C4-2B (cell line): Measurements from ENCODE around the gene C9orf43.

Experiments used
- H3K27ac ChIP-seq: fragments of 450-650 bp; 2 replicates; pipeline ENCODE4 v1.5.1; 2017
- CTCF ChIP-seq: fragments of 450-650 bp; conservative IDR thresholded peaks from 2 replicates; pipeline ENCODE4 v1.5.1; 2017; ENCODE audit warnings: mild to moderate bottlenecking
- ZFX ChIP-seq: fragments of 450-650 bp; IDR thresholded peaks from 2 replicates; pipeline ENCODE4 v1.6.1; 2017

The C9orf43 gene

GRCh38 chr9:113369855-113370140 is 40.7 kb upstream of the C9orf43 start:
- TF ChIP-seq CTCF (no peak), ZFX (no peak)

GRCh38 chr9:113370806-113371325 is 39.7 kb upstream of the C9orf43 start:
- TF ChIP-seq CTCF (no peak), ZFX (no peak)
- H3K27ac ChIP-seq = no peak overlapping the region

More at GRCh38 chr9:113369855-113370140, 40.7 kb upstream of the C9orf43 start:
- no peak overlapping the region for H3K27ac ChIP-seq

GRCh38 chr9:113372059-113372458 is 38.5 kb upstream of the C9orf43 start:
- no peak for TF ChIP-seq CTCF
- no peak for TF ChIP-seq ZFX
- H3K27ac ChIP-seq = no peak overlapping the region

GRCh38 chr9:113373256-113373655 is 37.3 kb upstream of the C9orf43 start:
- H3K27ac ChIP-seq = no peak overlapping the region
- TF ChIP-seq ZFX (no peak), CTCF (no peak)

GRCh38 chr9:113373676-113374392 is 36.7 kb upstream of the C9orf43 start:
- H3K27ac ChIP-seq = no peak overlapping the region
- TF ChIP-seq CTCF (no peak), ZFX (no peak)

- peak overlapping the region; percentile 80; the same call in 1 of the 2 replicates for H3K27ac ChIP-seq
- TF ChIP-seq CTCF (no peak), ZFX (no peak)
These were observed 35.2 kb upstream of the C9orf43 start for GRCh38 chr9:113375057-113376023.
